ENCODE data around the gene ENTPD6. TPM values are rescaled to one million over a fixed set of nuclear protein-coding genes. Genes with fewer than 3 reads are reported as not detected.
A peak's percentile ranks its signal among the peaks of the same experiment; 100 is the strongest.

ENTPD6 gene
- polyA plus RNA-seq, 6 donors from 2014 or later = 21.1 to 32.5 (median 24.4) TPM

GRCh38 chr20:25217161-25218108, 21.9 kb downstream of the ENTPD6 start:
- Mint-ChIP-seq H3K4me3 (no peak overlapping the region), H3K27me3 (no peaks in the 10 kb centered on the region), H3K9me3 (no peaks in the 10 kb centered on the region), H3K36me3 (peaks cover 22 to 34% of the 10 kb centered on the region in 2 donors), H3K27ac (no peak overlapping the region), H3K4me1 (no peaks in the 10 kb centered on the region)
- DNase-seq (no peak), ATAC-seq (ENCODE audit: low read depth in 2 of 2) (no peak)

GRCh38 chr20:25218109-25218486, 22.6 kb downstream of the ENTPD6 start:
- H3K27me3 Mint-ChIP-seq = no peaks in the 10 kb centered on the region
- no peak overlapping the region for H3K27ac Mint-ChIP-seq
- DNase-seq = no peak
- no peak for ATAC-seq (ENCODE audit: low read depth in 2 of 2)
- H3K4me3 Mint-ChIP-seq = no peak overlapping the region
- no peaks in the 10 kb centered on the region for H3K9me3 Mint-ChIP-seq
- no peaks in the 10 kb centered on the region for H3K4me1 Mint-ChIP-seq
- peaks cover 22 to 34% of the 10 kb centered on the region in 2 donors for H3K36me3 Mint-ChIP-seq

DNA sequence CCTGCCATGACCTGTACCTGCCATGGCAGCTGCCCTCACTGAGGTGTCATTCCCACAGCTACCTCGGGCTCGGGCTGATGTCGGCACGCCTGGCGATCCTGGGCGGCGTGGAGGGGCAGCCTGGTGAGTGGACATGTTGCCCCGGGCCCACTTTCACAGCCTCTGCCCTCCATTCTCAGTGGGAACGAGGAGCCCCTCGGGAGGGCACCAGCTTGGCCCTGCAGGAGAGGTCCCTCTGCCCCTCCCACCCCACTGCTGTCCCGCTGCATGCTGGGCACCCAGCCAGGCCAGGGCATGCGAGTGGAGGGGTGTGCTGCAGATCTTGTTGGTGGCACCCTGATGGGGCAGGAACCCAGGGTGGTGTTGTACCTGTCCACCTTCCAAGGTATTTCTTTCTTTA, 23.0 kb downstream of the ENTPD6 start:
- no peaks in the 10 kb centered on the region for H3K27me3 Mint-ChIP-seq
- no peaks in the 10 kb centered on the region for H3K9me3 Mint-ChIP-seq
- no peaks in the 10 kb centered on the region for H3K4me1 Mint-ChIP-seq
- ATAC-seq (ENCODE audit: low read depth in 2 of 2) = no peak
- H3K36me3 Mint-ChIP-seq = peaks cover 22 to 34% of the 10 kb centered on the region in 2 donors
- H3K27ac Mint-ChIP-seq = no peak overlapping the region
- DNase-seq = no peak
- no peak overlapping the region for H3K4me3 Mint-ChIP-seq

- H3K4me1 Mint-ChIP-seq = no peaks in the 10 kb centered on the region
- peak overlapping the region in 1 of 8 donors; percentile 32 for H3K4me3 Mint-ChIP-seq
- no peaks in the 10 kb centered on the region for H3K27me3 Mint-ChIP-seq
- no peak overlapping the region for H3K27ac Mint-ChIP-seq
- ATAC-seq (ENCODE audit: low read depth in 2 of 2) (no peak), DNase-seq (no peak)
- peaks cover 22 to 34% of the 10 kb centered on the region in 2 donors for H3K36me3 Mint-ChIP-seq
- H3K9me3 Mint-ChIP-seq = no peaks in the 10 kb centered on the region
These were observed 23.9 kb downstream of the ENTPD6 start for GRCh38 chr20:25219365-25219764.

DNA sequence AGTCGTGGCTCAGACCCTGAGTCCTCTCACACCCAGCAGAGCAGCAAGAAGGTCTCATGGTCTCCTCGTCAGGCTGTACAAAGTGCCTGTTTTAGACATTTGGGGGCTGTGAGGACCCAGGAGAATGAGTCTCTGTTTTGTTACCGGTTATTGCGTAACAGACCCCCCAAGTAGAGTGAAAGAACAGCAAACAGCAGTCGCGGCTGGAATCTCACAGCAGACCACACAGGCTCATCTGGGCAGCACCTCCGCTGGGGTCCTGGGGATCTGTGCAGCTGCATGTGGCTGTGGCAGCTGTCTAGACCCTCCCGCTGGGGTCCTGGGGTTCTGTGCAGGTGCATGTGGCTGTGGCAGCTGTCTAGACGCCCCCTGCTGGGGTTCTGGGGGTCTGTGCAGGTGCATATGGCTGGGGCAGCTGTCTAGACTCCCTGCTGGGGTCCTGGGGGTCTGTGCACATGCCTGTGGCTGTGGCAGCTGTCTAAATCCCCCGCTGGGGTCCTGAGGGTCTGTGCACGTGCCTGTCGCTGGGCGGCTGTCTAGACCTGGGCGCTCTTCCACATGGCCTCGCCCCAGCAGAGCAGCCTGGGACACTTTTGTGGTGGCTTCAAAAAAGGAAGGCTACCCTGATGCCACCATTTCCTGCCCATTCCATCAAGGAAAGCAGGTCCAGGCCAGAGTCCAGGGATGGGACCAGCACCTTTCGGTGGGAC, 24.7 kb downstream of the ENTPD6 start:
- no peaks in the 10 kb centered on the region for H3K9me3 Mint-ChIP-seq
- H3K27me3 Mint-ChIP-seq = no peaks in the 10 kb centered on the region
- no peak for DNase-seq
- no peaks in the 10 kb centered on the region for H3K4me1 Mint-ChIP-seq
- no peak overlapping the region for H3K27ac Mint-ChIP-seq
- peaks cover 20 to 34% of the 10 kb centered on the region in 2 donors for H3K36me3 Mint-ChIP-seq
- peak; percentile 25 to 40 for ATAC-seq (ENCODE audit: low read depth in 2 of 2)
- H3K4me3 Mint-ChIP-seq = no peak overlapping the region

DNA sequence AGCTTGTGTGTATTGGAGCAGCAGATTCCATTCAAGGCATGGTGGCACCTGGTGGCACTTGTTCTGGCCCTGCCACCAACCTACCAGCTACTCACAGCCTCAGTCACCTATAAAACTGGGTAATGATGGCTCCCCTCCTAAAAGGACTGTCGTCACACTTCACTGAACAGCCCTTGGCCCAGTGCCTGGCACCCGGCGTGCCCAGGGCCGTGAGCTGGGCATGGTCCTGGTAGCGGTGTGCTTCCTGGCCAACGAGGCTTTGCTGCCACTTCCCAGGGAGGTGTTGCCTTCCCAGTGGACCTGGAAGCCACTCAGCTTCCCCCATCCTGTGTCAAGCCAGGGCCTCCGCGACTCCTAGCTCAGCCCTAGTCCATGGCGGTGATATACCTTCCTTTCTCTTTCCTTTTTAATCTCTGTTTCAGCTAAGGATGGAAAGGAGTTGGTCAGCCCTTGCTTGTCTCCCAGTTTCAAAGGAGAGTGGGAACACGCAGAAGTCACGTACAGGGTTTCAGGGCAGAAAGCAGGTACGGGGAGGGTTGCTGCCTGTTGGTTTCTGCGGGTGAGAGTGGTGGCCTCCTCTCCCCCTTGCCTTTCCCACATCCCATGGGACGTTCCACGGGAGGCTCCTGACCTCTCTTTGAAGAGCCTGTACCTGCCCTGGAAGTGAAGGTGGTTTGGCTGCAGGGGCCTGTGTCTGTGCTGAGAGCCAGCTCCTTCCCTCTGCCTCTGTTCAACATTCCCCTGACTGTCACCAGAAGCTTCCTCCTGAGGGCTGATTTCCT, 25.5 kb downstream of the ENTPD6 start:
- Mint-ChIP-seq H3K27ac (no peak overlapping the region), H3K4me3 (no peak overlapping the region), H3K27me3 (no peaks in the 10 kb centered on the region), H3K36me3 (peaks cover 12 to 28% of the 10 kb centered on the region in 2 donors), H3K4me1 (no peaks in the 10 kb centered on the region), H3K9me3 (no peaks in the 10 kb centered on the region)
- ATAC-seq (ENCODE audit: low read depth in 2 of 2) = no peak
- no peak for DNase-seq

GRCh38 chr20:25221592-25222460, 26.3 kb downstream of the ENTPD6 start:
- ATAC-seq (ENCODE audit: low read depth in 2 of 2) (no peak), DNase-seq (no peak)

GRCh38 chr20:25222461-25223178, 27.1 kb downstream of the ENTPD6 start:
- Mint-ChIP-seq H3K27me3 (no peaks in the 10 kb centered on the region), H3K4me1 (no peaks in the 10 kb centered on the region), H3K36me3 (peaks cover 4 to 21% of the 10 kb centered on the region in 2 donors), H3K4me3 (no peak overlapping the region), H3K9me3 (no peaks in the 10 kb centered on the region), H3K27ac (no peak overlapping the region)
- DNase-seq (no peak), ATAC-seq (ENCODE audit: low read depth in 2 of 2) (no peak)

More at GRCh38 chr20:25221592-25222460, 26.3 kb downstream of the ENTPD6 start:
- no peak overlapping the region for H3K4me3 Mint-ChIP-seq
- peaks cover 12 to 25% of the 10 kb centered on the region in 2 donors for H3K36me3 Mint-ChIP-seq
- peak overlapping the region in 1 of 6 donors; percentile 76 for H3K27ac Mint-ChIP-seq
- no peaks in the 10 kb centered on the region for H3K9me3 Mint-ChIP-seq
- no peaks in the 10 kb centered on the region for H3K27me3 Mint-ChIP-seq
- no peaks in the 10 kb centered on the region for H3K4me1 Mint-ChIP-seq

DNA sequence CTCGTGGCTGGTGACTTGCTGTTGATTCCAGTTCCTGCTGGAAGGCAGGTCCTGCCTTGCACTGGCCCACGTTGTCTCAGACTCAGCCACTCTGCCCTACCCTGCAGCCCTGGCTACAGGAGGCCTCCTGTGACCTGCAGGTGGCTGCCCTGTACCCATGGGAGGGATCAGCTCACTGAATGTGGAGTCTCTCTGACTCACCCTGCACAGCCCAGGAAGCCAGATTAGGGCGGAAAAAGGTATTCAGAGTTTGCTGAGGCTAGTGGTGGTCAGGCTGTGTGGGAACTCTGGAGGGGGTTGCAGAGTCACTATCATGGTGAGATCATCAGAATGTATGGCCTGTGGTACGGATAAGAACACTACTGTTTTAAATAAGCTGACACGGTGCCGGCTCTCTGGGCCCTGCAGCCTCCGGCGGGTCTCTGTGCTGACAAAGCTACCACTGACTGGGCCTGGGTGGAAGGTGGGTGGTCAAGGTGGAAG, 27.7 kb downstream of the ENTPD6 start:
- Mint-ChIP-seq H3K4me3 (peak overlapping the region in 1 of 8 donors; percentile 8), H3K36me3 (peaks cover 0 to 15% of the 10 kb centered on the region in 2 donors), H3K4me1 (no peaks in the 10 kb centered on the region), H3K27ac (peak overlapping the region in 1 of 6 donors; percentile 47), H3K27me3 (no peaks in the 10 kb centered on the region), H3K9me3 (no peaks in the 10 kb centered on the region)
- no peak for DNase-seq
- no peak for ATAC-seq (ENCODE audit: low read depth in 2 of 2)

DNA sequence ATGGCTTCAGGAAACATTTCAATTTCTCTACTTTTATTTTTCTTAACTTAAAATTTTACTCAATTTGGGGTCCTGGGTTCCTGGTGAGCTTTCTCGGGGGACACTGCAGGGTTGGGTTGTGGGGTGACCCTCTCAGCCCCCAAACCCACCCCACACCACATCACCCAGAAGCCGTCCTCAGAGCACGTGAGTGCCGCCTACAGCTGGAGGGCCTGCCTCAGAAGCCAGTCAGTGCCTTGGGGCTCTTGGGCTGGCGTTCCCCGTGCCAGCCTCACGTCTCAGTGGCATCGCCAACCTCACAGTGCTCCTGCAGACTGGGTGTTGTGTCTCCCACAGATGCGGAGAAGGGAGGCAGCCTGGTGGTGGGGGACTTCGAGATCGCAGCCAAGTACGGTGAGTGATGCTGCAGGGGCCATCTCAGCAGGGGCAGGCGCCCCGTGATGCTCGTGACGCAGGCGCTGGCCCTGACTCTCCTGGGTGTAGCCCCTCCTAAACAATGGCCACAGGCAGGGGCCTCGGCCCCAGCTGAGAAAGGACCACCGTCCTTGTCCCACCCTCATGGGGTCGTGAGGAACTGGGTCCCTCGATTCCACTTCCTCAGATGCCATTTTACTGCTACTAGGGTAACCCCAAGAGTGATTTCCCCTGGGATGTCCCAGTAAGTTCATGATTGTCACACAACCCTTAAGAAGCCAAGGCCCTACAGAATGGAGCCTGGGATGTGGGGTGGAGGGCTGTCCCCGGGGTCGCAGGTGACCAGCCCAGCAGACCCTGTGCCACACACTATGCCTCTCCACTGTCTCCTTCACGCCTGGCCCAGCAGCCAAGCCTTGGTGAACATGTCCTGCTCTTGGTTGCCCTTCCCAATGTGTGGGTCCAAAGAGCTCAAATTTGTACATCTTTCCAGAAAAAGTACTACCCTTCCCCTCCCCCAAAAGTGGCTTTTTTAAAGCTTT, 28.5 kb downstream of the ENTPD6 start:
- no peaks in the 10 kb centered on the region for H3K4me1 Mint-ChIP-seq
- H3K36me3 Mint-ChIP-seq = peaks cover 0 to 14% of the 10 kb centered on the region in 2 donors
- no peak overlapping the region for H3K4me3 Mint-ChIP-seq
- no peak for ATAC-seq (ENCODE audit: low read depth in 2 of 2)
- no peaks in the 10 kb centered on the region for H3K9me3 Mint-ChIP-seq
- H3K27me3 Mint-ChIP-seq = no peaks in the 10 kb centered on the region
- no peak overlapping the region for H3K27ac Mint-ChIP-seq
- no peak for DNase-seq

DNA sequence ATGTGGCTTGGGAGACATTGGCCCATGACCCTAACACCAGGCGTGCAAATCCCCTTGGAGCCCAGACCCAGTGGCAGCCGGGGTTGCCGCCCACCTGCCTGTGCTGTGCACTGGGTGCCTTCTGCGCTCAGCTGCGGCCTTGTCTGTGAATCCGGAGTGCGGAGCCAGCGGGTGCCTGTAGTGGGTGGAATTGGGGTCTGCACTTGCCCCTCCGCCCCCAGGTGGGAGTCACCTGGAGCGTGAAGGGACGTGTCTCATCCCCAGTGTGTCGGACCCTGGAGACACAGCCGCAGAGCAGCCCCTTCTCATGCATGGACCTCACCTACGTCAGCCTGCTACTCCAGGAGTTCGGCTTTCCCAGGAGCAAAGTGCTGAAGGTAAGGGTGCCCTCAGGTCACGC, 29.4 kb downstream of the ENTPD6 start:
- Mint-ChIP-seq H3K27me3 (no peaks in the 10 kb centered on the region), H3K9me3 (no peaks in the 10 kb centered on the region), H3K4me3 (no peak overlapping the region), H3K36me3 (peaks cover 0 to 14% of the 10 kb centered on the region in 2 donors), H3K27ac (no peak overlapping the region), H3K4me1 (peaks cover 0 to 7% (median 5%) of the 10 kb centered on the region in 3 donors)
- DNase-seq = no peak
- ATAC-seq (ENCODE audit: low read depth in 2 of 2) = no peak
